HG03159 (cell line): Measurements from ENCODE around the gene IGF2R.
"Not testable (repeated sequence)": the region's sequence is repeated elsewhere in the genome, so short reads cannot be mapped to it uniquely, and the experiment has no call there.

Experiments
- ATAC-seq: cut with Tn5 transposase; IDR thresholded peaks from one replicate; pipeline ENCODE4 v1.9.1; 2021; ENCODE audit warnings: mild to moderate bottlenecking, moderate library complexity; ENCODE audit not compliant: unreplicated experiment

Gene IGF2R

GRCh38 chr6:160116411-160116810 is 147.5 kb downstream of the IGF2R start:
- no peak for ATAC-seq

GRCh38 chr6:160117137-160117536 is 148.3 kb downstream of the IGF2R start:
- ATAC-seq: no peak

- ATAC-seq: no peak
Measured at GRCh38 chr6:160118620-160119229, 149.8 kb downstream of the IGF2R start.

- ATAC-seq: no peak
Measured at GRCh38 chr6:160120087-160120486, 151.2 kb downstream of the IGF2R start.

GRCh38 chr6:160121558-160121957 is 152.7 kb downstream of the IGF2R start, which contains the start of gene SLC22A1:
SLC22A1 (plus strand) TSS chr6:160121815; CDS start chr6:160121936, 121 bp downstream.
- no peak for ATAC-seq

- no peak for ATAC-seq
Measured at GRCh38 chr6:160121981-160122380, 153.1 kb downstream of the IGF2R start.

GRCh38 chr6:160122744-160123143 is 153.9 kb downstream of the IGF2R start:
- no peak for ATAC-seq

- no peak for ATAC-seq
Measured at GRCh38 chr6:160124007-160124406, 155.1 kb downstream of the IGF2R start.

GRCh38 chr6:160124605-160125004 is 155.7 kb downstream of the IGF2R start:
- ATAC-seq: no peak

- ATAC-seq: not testable (repeated sequence)
Measured at GRCh38 chr6:160125105-160125504, 156.2 kb downstream of the IGF2R start.

GRCh38 chr6:160127270-160128124 is 158.6 kb downstream of the IGF2R start:
- ATAC-seq: no peak

GRCh38 chr6:160128125-160128683 is 159.3 kb downstream of the IGF2R start:
- no peak for ATAC-seq

GRCh38 chr6:160128879-160129516 is 160.1 kb downstream of the IGF2R start:
- no peak for ATAC-seq

GRCh38 chr6:160129881-160130615 is 161.2 kb downstream of the IGF2R start:
- no peak for ATAC-seq

GRCh38 chr6:160130729-160131484 is 162.0 kb downstream of the IGF2R start:
- no peak for ATAC-seq

- no peak for ATAC-seq
Measured at GRCh38 chr6:160131636-160132296, 162.9 kb downstream of the IGF2R start.

- ATAC-seq: no peak
Measured at GRCh38 chr6:160132297-160132637, 163.4 kb downstream of the IGF2R start.

- no peak for ATAC-seq
Measured at GRCh38 chr6:160132776-160133338, 164.0 kb downstream of the IGF2R start.
